ENCODE measurements around the gene SCLY. TPM values are rescaled to one million over a fixed set of nuclear protein-coding genes. Genes with fewer than 3 reads are reported as not detected.

Gene SCLY
- total and polyA plus RNA-seq, 5 experiments from 2014 or later = 10.8 to 31.2 (median 17.1) TPM

Other genes with a start within 250 kb of the SCLY start
- gene RAMP1, start 201.4 kb upstream of the SCLY start, total RNA-seq = not detected
- 1 to 10 TPM in 1 of 3 donors, not detected in 2; 1.1 TPM for gene RAMP1, start 201.4 kb upstream of the SCLY start, polyA plus RNA-seq
- 10 to 100 TPM; 33.9 to 35.2 TPM for gene UBE2F, start 94.0 kb upstream of the SCLY start, total RNA-seq
- gene UBE2F, start 94.0 kb upstream of the SCLY start, polyA plus RNA-seq = 10 to 100 TPM; 41.5 to 67.3 (median 67.0) TPM
- gene ESPNL, start 39.3 kb downstream of the SCLY start, total RNA-seq = under 1 TPM; 0.16 to 0.34 TPM
- not detected for gene ESPNL, start 39.3 kb downstream of the SCLY start, polyA plus RNA-seq
- gene KLHL30, start 77.7 kb downstream of the SCLY start, total RNA-seq = not detected
- gene KLHL30, start 77.7 kb downstream of the SCLY start, polyA plus RNA-seq = not detected
- gene ERFE, start 98.0 kb downstream of the SCLY start, total RNA-seq = not detected
- gene ERFE, start 98.0 kb downstream of the SCLY start, polyA plus RNA-seq = not detected
- 100 to 1,000 TPM in 1 of 2 experiments, 10 to 100 TPM in 1; 83.5 to 100 TPM for gene ILKAP, start 142.7 kb downstream of the SCLY start, total RNA-seq
- gene ILKAP, start 142.7 kb downstream of the SCLY start, polyA plus RNA-seq = 10 to 100 TPM; 39.1 to 42.1 (median 40.6) TPM
- gene HES6, start 179.0 kb downstream of the SCLY start, total RNA-seq = 1 to 10 TPM; 1.7 to 2.0 TPM
- 1 to 10 TPM in 1 of 3 donors, under 1 TPM in 1, not detected in 1; 0.33 to 2.0 TPM for gene HES6, start 179.0 kb downstream of the SCLY start, polyA plus RNA-seq
- gene PER2, start 227.6 kb downstream of the SCLY start, total RNA-seq = 10 to 100 TPM; 10.3 to 11.1 TPM
- gene PER2, start 227.6 kb downstream of the SCLY start, polyA plus RNA-seq = 1 to 10 TPM; 4.0 to 6.5 (median 4.7) TPM